NCI-H2107 treated with DMSO at 0.1 percent for 48 hours (cell line): ENCODE data around the gene AMBRA1.
"Not testable (repeated sequence)": the region's sequence is repeated elsewhere in the genome, so short reads cannot be mapped to it uniquely, and the experiment has no call there.

Experiments
- DNase-seq: peaks from one replicate; lab custom pipeline; 2025; ENCODE audit not compliant: unreplicated experiment; lab: John Stamatoyannopoulos, UW

Gene AMBRA1

GRCh38 chr11:46387456-46387855 is 206.4 kb downstream of the AMBRA1 start:
- no peak for DNase-seq

GRCh38 chr11:46386674-46387073 is 207.1 kb downstream of the AMBRA1 start:
- no peak for DNase-seq

GRCh38 chr11:46386005-46386578 is 207.7 kb downstream of the AMBRA1 start:
- no peak for DNase-seq

GRCh38 chr11:46385169-46386004 is 208.4 kb downstream of the AMBRA1 start:
- DNase-seq = no peak

GRCh38 chr11:46383974-46384701 is 209.7 kb downstream of the AMBRA1 start:
- no peak for DNase-seq

- DNase-seq = no peak
These were observed 210.4 kb downstream of the AMBRA1 start for GRCh38 chr11:46383404-46383758.

GRCh38 chr11:46382646-46383403 is 211.0 kb downstream of the AMBRA1 start:
- no peak for DNase-seq

- DNase-seq = no peak
These were observed 211.8 kb downstream of the AMBRA1 start for GRCh38 chr11:46381819-46382645.

GRCh38 chr11:46381048-46381818 is 212.6 kb downstream of the AMBRA1 start, which contains the start of gene MDK:
Gene MDK (plus strand): TSS chr11:46381669. CDS start chr11:46382058, 389 bp downstream.
- DNase-seq = no peak

GRCh38 chr11:46380340-46381047 is 213.3 kb downstream of the AMBRA1 start:
- no peak for DNase-seq

- not testable (repeated sequence) for DNase-seq
These were observed 214.1 kb downstream of the AMBRA1 start for GRCh38 chr11:46379482-46380293.

GRCh38 chr11:46378811-46379481 is 214.9 kb downstream of the AMBRA1 start:
- DNase-seq = no peak

- no peak for DNase-seq
These were observed 215.5 kb downstream of the AMBRA1 start for GRCh38 chr11:46378296-46378695.

GRCh38 chr11:46377831-46378230 is 216.0 kb downstream of the AMBRA1 start:
- no peak for DNase-seq

GRCh38 chr11:46377290-46377689 is 216.5 kb downstream of the AMBRA1 start:
- DNase-seq = no peak

GRCh38 chr11:46376258-46377050 is 217.4 kb downstream of the AMBRA1 start:
- no peak for DNase-seq
